ENCODE measurements around the gene PTPRT. TPM values are rescaled to one million over a fixed set of nuclear protein-coding genes. Genes with fewer than 3 reads are reported as not detected.

PTPRT gene
- total and polyA plus RNA-seq, 4 donors, result 0.14 to 2.8 (median 0.40) TPM

- 64% methylated on average over 2 of the region's 2 CpGs for WGBS
- no peak for DNase-seq (ENCODE audit: low spot score)
- H3K27ac ChIP-seq (ENCODE audit: low read depth in 1 of 2, low read length in 2 of 2), result no peak overlapping the region
- TF ChIP-seq SP1 (IDR thresholded peaks at IDR 0.05), result no peak
- no peak for TF ChIP-seq TAF1 (conservative IDR thresholded peaks at IDR 0.05)
- TF ChIP-seq FOXA2 (IDR thresholded peaks at IDR 0.05), result no peak
- H3K27me3 ChIP-seq (ENCODE audit: control insufficient read depth in 4 of 4, insufficient read depth in 4 of 4, low read length in 3 of 4), result peaks cover 0 to 2% (median 0%) of the 10 kb centered on the region in 4 donors
- no peak overlapping the region for H3K4me3 ChIP-seq (ENCODE audit: low read depth in 1 of 3, low read length in 3 of 3)
- H3K9me3 ChIP-seq (ENCODE audit: control insufficient read depth in 4 of 4, low read length in 3 of 4), result no peaks in the 10 kb centered on the region
- no peak overlapping the region for H3K9ac ChIP-seq (ENCODE audit: low read depth in 1 of 2, low read length in 2 of 2)
- H3K36me3 ChIP-seq (ENCODE audit: control insufficient read depth in 4 of 4, insufficient read depth in 3 of 4, low read depth in 1 of 4, low read length in 3 of 4), result no peaks in the 10 kb centered on the region
- H3K4me1 ChIP-seq (ENCODE audit: control insufficient read depth in 4 of 4, insufficient read depth in 4 of 4, low read length in 3 of 4), result no peaks in the 10 kb centered on the region
Observed at GRCh38 chr20:42193119-42193518, 996.6 kb downstream of the PTPRT start.

- DNase-seq (ENCODE audit: low spot score), result no peak
- TF ChIP-seq EGR1 (IDR thresholded peaks at IDR 0.05; ENCODE audit: low read depth in 2 of 2) (no peak), GABPA (IDR thresholded peaks at IDR 0.05 in 1 of 2, conservative IDR thresholded peaks at IDR 0.05 in 1 of 2) (no peak), RXRA (IDR thresholded peaks at IDR 0.05) (no peak), ZBTB33 (IDR thresholded peaks at IDR 0.05) (no peak), YY1 (IDR thresholded peaks at IDR 0.05) (no peak), RAD21 (IDR thresholded peaks at IDR 0.05) (no peak), HNF4G (IDR thresholded peaks at IDR 0.05) (no peak), ATF3 (IDR thresholded peaks at IDR 0.05) (no peak), CTCF (IDR thresholded peaks at IDR 0.05; ENCODE audit: low read depth, low read length, missing input control) (no peak), SP1 (IDR thresholded peaks at IDR 0.05) (no peak), TAF1 (conservative IDR thresholded peaks at IDR 0.05) (no peak), JUND (IDR thresholded peaks at IDR 0.05) (no peak), NR2F2 (IDR thresholded peaks at IDR 0.05) (no peak), REST (IDR thresholded peaks at IDR 0.05) (no peak), FOXA2 (IDR thresholded peaks at IDR 0.05) (no peak), MAX (IDR thresholded peaks at IDR 0.05) (no peak)
- Histone ChIP-seq H3K4me3 (ENCODE audit: low read depth in 1 of 3, low read length in 3 of 3) (no peak overlapping the region), H3K36me3 (ENCODE audit: control insufficient read depth in 4 of 4, insufficient read depth in 3 of 4, low read depth in 1 of 4, low read length in 3 of 4) (no peaks in the 10 kb centered on the region), H3K9ac (ENCODE audit: low read depth in 1 of 2, low read length in 2 of 2) (no peak overlapping the region), H3K27ac (ENCODE audit: low read depth in 1 of 2, low read length in 2 of 2) (no peak overlapping the region), H3K4me1 (ENCODE audit: control insufficient read depth in 4 of 4, insufficient read depth in 4 of 4, low read length in 3 of 4) (no peaks in the 10 kb centered on the region), H3K27me3 (ENCODE audit: control insufficient read depth in 4 of 4, insufficient read depth in 4 of 4, low read length in 3 of 4) (peaks cover 0 to 2% (median 0%) of the 10 kb centered on the region in 4 donors), H3K9me3 (ENCODE audit: control insufficient read depth in 4 of 4, low read length in 3 of 4) (no peaks in the 10 kb centered on the region)
- WGBS, result 28% methylated on average over 2 of the region's 2 CpGs
Observed at GRCh38 chr20:42192321-42192720, 997.4 kb downstream of the PTPRT start.

Measured in liver (tissue), 9 donors.